HEK293T (cell line): Measurements from ENCODE around the gene PALLD.

Experiments
- FOXA1 ChIP-seq: fragments of 450-650 bp; IDR thresholded peaks from 2 replicates; pipeline ENCODE4 v1.6.1; 2016; ENCODE audit warnings: mild to moderate bottlenecking
- PKNOX1 ChIP-seq: fragments of 450-650 bp; IDR thresholded peaks from 2 replicates; pipeline ENCODE4 v1.6.1; 2016

- TF ChIP-seq FOXA1 (no peak), PKNOX1 (no peak)
Observed at GRCh38 chr4:168487282-168488035, 9.4 kb upstream of the PALLD start.
